LNCaP clone FGC (cell line): ENCODE measurements around the gene IL17RE.

Experiments
- DNase-seq: peaks from one replicate; pipeline ENCODE4 v3.0.0-alpha.2; 2011; ENCODE audit warnings: low read depth
- H3K4me3 ChIP-seq: 2 replicates; pipeline ENCODE4 v1.5.1; 2011; ENCODE audit warnings: mild to moderate bottlenecking, low read depth, low read length, control low read depth
- TF ChIP-seq, protein P1 (sequence below): IDR thresholded peaks from 2 replicates; pipeline ENCODE4 v1.5.1; 2012; ENCODE audit warnings: mild to moderate bottlenecking; ENCODE audit not compliant: control insufficient read depth, insufficient read depth; ENCODE audit errors: extremely low read depth

The IL17RE gene

DNA sequence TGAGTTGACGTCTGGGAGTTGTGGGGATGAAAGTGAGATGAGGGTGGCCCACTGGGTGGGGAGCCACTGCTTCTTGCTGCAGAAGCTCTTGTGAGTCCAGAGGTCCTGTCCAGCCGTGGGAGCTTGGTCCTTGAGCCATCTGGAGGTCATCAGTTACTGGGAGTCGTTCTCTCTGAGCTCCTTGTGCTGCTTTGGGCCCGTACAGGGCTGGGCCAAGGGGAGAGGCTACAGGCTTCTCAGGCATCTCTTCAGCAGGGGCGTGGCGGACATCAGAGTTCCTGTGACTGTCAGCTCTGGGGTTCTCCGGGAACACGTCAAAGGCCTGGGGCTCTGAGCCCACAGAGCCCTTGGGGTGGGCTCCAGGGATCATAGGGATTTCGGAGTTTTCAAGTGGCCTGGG lies 47.0 kb downstream of the IL17RE start:
- TF ChIP-seq, protein P1, sequence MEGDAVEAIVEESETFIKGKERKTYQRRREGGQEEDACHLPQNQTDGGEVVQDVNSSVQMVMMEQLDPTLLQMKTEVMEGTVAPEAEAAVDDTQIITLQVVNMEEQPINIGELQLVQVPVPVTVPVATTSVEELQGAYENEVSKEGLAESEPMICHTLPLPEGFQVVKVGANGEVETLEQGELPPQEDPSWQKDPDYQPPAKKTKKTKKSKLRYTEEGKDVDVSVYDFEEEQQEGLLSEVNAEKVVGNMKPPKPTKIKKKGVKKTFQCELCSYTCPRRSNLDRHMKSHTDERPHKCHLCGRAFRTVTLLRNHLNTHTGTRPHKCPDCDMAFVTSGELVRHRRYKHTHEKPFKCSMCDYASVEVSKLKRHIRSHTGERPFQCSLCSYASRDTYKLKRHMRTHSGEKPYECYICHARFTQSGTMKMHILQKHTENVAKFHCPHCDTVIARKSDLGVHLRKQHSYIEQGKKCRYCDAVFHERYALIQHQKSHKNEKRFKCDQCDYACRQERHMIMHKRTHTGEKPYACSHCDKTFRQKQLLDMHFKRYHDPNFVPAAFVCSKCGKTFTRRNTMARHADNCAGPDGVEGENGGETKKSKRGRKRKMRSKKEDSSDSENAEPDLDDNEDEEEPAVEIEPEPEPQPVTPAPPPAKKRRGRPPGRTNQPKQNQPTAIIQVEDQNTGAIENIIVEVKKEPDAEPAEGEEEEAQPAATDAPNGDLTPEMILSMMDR: no peak
- no peak for DNase-seq
- no peak overlapping the region for H3K4me3 ChIP-seq

DNA sequence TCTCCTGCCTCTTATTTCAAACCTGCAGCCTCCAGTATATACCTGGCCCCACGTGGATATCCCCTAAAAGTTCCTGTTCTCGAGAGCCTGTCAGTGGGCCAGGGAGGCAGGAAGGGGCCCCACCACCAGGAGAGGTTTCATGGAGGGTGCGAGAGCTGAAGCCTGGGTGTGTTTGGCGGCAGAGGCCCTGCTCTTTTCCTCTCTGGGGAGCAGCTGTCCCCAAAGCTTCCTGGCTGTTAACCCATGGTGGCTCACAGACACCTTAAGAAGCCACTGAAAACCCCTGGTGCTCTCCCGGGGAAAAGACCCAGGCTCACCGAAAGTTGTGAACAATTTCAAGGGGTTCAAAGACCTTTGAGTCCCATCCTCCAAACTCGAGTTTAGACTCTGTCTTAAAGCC lies 48.5 kb downstream of the IL17RE start:
- no peak overlapping the region for H3K4me3 ChIP-seq
- TF ChIP-seq, protein P1: no peak
- no peak for DNase-seq

DNA sequence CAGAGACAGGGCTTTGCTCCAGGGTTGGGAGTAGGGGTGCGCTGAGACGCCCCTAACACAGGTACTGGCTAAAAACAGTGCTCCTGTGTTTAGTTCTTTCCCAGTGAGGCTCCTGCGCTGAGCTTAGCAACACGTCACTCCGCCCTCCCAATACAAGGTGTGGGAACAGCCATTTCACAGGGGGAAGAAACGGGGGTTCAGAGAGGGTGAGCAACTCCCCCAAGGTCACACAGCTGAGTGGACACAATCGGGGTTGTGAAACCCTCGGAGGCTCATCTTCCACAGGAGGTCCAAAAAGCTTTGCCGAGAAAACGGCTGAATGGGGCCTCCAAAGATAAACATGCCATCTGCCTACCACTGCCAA lies 48.9 kb downstream of the IL17RE start:
- TF ChIP-seq, protein P1: no peak
- DNase-seq: no peak
- peak overlapping the region; percentile 50 for H3K4me3 ChIP-seq

DNA sequence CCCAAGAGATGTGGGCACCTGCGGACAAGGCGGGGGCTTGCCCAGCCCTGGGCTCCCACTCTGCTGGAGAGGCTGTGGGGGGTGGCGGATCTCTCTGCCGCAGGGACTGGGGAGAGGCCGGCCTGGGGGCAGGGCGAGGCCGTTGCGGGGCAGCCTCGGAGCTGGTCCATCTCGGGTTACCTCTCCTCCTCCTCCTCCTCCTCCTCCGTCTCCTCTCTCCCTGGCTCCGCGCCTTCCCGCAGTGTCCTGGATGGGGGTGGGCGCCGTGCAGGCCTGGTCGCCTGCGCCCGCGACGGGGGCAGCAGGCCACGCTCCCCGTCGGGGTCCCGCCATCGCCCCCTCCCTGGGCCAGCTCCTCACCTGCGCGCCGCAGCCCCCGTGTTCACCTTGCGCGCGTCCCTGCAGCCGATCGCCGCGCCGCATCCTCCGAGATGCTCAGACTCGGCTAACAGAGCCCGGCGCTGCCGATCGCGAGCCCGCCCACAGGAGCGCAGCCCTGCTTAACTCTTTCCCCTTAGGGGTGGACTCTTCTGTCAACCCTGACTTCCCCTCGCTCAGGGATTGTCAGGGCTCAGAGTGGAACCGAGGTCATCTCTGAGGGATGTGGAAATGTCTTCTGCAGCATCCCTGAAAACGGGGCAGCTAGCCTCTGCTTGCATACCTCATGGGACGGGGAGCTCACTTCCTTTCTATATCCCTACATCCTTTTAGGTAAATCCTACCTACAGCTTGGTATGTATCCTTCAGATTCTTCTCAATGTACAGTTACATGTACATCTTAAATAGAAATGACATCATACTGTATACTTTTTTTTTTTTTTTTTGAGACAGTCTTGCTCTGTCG lies 49.5 kb downstream of the IL17RE start, which contains the start of gene PRRT3:
TSS of gene PRRT3 (minus strand) at position 447 of the 844 bp plus-strand sequence. CDS start 2,293 bp downstream, outside the sequence.
- H3K4me3 ChIP-seq: peak within 1 kb of the TSS; percentile 50
- TF ChIP-seq, protein P1: no peak
- no peak for DNase-seq

DNA sequence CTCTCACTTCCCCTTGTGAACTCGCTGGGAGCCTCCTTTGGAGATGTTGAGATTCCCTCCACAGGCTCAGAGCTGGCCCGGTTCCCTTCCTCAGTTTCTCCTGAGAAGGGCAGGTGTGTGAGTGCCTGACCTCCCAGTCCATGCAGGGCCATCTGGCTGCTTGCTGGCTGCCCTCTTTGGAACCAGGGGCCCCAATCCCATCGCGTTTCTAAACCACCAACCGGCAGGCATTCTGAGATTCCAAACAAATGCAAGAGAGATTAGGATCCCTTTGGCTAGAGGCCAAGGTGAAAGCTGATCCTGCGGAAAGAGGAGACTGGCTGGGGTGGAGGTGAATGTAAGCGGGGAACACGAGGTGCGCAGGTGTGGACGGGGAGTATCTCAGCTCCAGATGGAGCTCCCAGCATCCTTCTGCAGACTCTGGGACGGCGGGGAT lies 52.4 kb downstream of the IL17RE start:
- no peak for DNase-seq
- H3K4me3 ChIP-seq: no peak overlapping the region
- TF ChIP-seq, protein P1: no peak

DNA sequence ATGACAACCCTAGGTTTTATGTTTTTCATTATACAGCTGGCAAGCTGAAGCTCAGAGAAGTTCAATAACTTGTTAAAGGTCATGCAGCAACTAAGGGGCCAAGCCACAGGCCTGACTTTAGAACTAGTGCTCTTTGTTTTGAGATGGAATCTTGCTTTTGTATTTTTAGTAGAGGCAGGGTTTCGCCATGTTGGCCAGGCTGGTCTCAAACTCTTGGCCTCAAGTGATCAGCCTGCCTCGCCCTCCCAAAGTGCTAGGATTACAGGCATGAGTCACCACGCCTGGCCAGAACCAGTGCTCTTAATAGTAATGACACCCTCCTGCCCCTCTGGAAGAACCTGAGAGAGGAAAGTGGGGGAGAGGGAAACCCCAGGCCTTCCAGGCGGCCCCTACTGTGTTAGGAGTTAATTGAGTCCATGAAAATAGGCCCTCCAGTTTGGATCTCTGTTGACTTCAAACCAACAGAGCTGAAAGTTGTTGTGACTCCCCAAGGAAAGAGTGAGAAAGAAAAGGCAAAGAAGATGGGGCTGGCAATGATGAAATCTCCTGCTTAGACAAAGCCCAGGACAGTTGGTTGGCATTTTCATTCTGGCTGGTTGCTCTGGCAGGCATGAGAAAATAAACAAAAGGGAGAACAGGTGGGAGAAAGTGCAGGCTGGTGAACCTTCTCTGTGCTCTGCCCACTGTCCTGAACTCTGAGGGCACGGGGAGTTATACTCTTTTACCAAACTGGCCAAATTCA lies 53.1 kb downstream of the IL17RE start:
- TF ChIP-seq, protein P1: no peak
- no peak for DNase-seq
- no peak overlapping the region for H3K4me3 ChIP-seq

DNA sequence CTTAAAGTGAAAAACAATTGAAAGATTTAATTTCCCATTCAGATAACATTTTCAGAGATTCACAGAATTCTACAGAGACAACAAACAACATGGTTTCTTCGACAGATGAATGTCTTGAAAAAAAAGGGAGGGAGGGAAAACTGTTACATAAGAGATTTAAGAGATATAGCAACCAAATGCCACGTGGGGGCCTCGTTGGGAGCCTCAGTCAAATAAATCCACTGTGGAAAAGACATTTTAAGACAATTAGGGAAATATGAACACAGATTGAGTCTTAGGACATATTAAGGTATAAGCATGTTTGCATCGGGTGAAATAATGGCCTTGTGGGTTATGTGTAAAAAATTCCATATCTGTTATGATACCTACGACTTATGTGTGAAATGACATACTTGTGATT lies 54.6 kb downstream of the IL17RE start:
- no peak overlapping the region for H3K4me3 ChIP-seq
- TF ChIP-seq, protein P1: no peak
- DNase-seq: no peak
